T1000 (cell line): ENCODE data around the gene CDK13.
A peak's percentile ranks its signal among the peaks of the same experiment; 100 is the strongest.
"Not testable (repeated sequence)": the region's sequence is repeated elsewhere in the genome, so short reads cannot be mapped to it uniquely, and the experiment has no call there.

Source experiments
- DNase-seq: peaks from one replicate; lab custom pipeline; 2025; ENCODE audit warnings: mixed read lengths; lab: John Stamatoyannopoulos, UW

The CDK13 gene

DNA sequence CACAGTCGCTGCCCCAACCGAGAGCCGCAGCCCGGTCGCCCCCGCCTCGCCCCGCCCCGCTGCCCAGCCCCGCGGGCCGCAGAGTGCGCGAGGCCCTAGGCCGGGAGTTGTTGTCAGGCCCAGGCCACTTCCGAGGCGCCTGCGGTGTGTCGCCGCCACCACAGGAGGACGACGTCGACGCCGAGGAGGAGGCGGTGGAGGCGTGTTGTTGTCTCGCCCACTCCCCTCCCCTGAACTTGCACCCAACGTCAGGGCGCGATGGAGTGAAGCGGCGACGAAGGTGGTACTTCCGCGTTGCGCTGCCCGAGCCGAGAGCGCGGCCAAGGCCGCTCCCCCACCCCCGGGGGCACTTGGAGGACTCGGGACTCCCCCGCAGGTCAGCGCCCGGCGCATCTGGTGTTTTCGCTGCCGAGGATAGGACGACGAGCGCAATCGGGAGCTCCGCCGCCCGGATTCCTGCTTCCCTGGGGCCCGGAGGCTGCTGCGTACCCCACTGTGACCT, at the start of gene CDK13:
CDK13 (plus strand) TSS at position 286 of the 502 bp plus-strand sequence. CDS start 386 bp downstream, outside the sequence.
- peak; percentile 45 for DNase-seq

DNA sequence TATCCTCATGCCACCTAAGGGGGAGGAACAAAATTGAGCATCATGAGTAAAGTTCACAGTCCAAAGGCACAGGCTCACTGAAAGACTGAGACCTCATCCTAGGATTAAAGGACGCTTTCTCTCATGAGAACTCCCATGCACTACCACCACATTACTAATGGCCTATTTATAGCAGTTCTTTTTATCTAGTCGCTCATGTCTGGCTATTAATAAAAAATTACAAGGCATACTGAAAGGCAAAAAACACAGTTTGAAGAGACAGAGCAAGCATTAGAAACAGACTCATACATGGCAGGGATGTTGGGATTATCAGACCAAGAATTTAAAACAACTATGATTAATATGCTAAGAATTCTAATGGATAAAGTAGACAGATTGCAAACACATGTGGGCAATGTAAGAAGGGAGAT, 46.0 kb upstream of the CDK13 start:
- no peak for DNase-seq

DNA sequence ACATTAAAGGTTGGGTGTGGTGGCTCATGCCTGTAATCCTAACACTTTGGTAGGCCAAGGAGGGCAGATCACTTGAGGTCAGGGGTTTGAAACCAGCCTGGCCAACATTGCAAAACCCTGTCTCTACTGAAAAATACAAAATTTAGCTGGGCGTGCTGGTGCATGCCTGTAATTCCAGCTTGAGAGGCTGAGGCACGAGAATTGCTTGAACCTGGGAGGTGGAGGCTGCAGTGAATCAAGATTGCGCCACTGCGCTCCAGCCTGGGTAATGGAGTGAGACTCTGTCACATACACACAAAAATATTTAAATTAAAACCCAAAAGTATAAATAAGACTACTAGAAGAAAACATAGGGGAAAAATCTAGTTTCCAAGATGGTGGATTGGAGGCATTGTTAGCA, 41.9 kb upstream of the CDK13 start:
- DNase-seq = no peak

DNA sequence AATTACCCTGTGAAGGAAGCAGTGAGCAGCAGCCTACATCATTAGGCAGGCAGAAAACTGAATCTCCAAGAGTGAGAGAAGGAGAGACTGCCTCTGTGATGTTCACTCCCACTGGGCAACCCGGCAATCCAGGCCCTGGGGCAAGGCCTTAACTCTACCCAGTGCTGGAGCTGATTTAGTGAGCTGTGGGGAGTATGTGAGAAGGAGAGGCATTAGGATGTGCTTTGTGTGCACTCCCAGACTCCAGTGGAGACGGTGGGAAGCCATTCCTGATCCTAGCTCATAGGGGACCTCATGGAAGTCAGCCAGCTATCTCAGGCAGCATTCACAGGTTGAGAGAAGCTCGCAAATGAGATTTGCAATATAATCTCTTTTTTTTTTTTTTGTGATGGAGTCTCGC, 41.1 kb upstream of the CDK13 start:
- no peak for DNase-seq

DNA sequence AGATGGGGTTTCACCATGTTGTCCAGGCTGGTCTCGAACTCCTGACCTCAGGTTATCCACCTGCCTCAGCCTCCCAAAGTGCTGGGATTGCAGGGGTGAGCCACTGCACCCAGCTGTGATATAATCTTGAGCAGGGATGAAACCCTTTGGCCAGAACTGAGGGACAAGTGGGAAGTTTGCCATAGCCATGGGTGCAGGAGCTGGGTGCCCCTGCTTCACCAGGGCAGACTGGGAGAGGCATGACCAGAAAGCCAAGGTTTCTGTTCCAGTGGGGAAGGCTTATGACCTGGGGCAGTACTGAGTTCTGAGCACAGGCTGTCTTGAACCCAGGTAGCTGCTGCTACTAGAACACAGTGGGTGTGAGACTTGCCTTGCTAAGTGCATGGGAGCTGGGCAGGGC, 40.5 kb upstream of the CDK13 start:
- no peak for DNase-seq

DNA sequence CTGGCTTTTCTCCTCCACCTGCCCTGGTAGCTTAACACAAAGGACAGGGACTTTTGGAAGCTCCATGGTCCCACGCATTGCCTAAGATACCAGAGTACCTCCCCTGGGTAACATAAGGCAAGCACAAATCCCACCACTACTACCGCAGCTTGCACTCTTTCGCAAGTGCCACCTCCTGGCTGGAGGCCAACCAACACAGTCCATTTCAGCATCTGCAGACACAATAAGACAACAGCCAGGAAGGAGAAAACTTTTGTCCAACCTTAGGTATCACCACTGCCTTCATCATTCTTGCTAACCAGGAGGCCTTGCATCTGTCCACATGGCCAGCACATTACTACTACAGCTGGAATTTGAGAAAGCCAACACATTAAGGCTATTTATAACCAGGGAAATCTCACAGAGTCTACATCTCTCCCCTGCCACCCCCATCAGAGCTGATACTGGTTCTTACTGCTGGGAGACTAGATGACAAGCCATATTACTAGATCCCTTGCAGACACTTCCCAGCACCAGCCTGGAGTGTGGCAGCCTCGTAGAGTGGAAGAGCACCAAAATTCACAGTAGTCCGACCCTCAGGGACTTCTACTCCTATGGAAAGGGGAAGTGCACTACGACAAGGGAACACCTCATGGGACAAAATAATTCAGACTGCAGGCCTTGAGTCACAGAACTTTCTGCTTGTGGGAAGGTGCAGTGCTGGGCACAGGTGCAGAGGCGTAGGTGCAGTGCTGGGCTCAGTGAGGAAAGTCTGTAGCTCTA, 39.8 kb upstream of the CDK13 start:
- no peak for DNase-seq

DNA sequence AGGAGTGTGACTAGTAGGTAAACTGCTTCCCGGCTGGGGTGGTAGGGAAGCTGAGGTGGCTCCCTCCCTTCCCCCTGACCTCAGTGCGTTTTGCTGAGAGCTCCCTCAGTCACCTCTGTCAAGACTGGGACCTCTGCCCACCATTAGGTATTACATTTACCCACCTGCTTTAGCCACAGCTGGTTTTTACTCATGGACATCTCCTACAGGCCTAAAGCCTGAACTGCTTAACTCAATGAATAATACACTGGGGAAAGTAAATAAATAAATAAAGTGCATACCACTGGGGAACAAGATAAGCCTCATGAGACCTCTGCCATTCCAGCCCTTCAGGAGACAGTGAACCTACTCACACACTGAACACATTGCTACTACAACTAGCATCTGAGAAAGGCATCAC, 38.9 kb upstream of the CDK13 start:
- no peak for DNase-seq

DNA sequence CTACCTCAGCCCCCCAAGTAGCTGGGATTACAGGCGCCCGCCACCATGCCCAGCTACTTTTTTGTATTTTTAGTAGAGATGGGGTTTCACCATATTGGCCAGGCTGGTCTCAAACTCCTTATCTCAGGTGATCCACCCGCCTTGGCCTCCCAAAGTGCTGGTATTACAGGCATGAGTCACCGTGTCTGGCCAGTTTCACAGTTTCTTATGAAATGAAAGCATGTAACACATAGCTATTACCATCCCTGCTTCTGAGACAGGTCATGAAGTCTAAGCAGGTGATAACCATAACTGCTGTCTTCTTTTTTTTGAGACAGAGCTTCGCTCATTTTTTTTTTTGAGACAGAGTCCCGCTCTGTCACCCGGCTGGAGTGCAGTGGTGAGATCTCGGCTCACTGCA, 34.2 kb upstream of the CDK13 start:
- DNase-seq = not testable (repeated sequence)

DNA sequence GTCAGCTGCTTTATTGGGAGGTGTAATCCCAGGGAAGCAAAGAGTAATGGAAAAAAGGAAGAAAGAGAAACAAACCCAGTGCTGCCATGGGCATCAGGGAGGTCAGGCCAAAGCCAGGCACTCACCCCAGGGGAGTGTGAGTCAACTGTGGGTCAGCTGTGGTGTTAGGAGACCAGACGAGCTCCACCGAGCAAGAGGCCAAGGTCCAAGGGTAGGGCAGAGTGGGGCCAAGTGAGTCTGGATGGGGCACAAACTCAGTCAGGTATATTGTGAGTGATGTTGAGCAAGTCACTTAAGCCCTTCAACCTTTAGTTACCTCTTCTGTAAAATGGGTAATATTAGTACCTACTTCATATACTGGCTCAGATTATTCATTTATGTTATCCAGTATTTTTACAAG, 30.4 kb upstream of the CDK13 start:
- no peak for DNase-seq

DNA sequence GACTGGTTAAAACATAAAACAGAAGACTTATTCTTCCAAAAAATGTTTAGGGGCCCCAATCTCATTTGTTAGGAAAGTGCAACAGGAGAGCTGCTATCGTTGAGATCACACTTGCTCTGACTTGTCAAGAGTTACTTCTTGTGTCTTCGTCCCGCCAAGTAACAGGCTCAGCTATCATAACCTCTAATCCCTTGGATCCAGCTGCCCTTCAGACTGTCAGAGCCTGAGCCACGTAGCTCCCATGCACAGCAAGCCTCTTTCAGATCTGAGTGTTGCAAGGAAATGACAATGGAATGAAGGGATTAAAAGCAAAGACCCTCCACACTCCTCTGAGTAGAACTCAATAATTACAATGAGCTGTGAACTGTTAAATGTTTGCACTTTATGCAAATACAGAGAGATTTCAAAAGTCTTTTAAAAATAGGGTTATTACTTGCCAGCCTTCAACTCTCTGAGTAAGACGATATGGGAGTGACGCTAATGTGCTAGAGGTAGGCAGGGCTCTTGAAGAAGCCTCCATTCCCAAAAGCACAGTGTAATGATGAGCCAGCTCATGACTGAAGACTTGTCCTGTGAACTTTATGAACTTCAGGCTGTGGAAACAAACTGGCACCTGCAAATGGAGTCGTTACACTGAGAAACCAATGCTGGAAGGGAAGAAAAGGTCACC, 28.4 kb upstream of the CDK13 start:
- no peak for DNase-seq

DNA sequence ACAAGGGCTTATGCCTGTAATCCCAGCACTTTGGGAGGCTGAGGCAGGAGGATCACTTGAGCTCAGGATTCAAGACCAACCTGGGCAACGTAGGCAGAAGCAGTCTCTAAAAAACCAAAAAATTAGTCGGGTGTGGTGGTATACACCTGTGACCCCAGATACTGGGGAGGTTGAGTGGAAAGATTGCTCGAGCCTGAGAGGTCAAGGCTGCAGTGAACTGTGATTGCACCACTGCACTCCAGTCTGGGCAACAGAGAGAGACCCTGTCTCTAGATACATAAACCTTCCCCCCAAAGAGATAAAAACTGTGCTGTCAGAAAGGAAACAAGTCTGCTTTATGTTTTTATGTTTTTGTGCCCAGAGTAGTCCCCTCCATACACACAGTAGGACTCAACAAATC, 27.5 kb upstream of the CDK13 start:
- no peak for DNase-seq

DNA sequence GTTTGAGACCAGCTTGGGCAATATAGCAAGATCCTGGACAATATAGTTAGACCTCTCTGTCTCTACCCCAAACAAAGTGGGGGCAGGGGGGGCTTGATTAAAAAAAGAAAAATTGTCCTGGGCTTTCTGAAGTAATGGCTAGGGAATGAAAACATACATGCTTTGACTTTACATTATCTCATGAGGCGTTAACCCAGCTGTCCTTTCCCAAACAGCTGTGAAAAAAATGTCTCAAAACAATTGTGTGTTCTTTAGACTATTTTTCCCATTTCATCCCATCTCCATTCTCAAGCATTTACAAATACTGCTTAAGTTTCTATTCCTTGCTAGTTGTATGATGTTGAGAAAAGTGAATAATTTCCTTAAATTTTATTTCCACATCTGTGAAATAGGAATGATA, 27.0 kb upstream of the CDK13 start:
- no peak for DNase-seq

DNA sequence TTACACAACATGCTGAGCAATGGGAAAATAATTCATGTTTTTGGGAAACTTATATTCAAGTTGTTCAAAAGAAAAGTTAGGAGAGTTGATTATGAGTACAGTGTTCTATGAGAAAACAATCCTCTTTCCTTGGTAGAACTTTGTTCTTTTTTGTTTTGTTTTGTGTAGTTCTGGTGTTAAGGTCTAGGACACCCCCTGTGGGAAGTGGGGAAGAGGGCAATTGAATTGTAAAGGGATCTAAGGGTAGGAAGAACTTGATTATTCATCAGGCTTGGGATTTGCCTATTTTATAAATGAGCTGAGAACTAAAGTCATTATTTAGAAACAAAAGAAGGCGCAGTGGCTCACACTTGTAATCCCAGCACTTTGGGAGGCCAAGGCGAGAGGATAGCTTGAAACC, 25.9 kb upstream of the CDK13 start:
- no peak for DNase-seq

DNA sequence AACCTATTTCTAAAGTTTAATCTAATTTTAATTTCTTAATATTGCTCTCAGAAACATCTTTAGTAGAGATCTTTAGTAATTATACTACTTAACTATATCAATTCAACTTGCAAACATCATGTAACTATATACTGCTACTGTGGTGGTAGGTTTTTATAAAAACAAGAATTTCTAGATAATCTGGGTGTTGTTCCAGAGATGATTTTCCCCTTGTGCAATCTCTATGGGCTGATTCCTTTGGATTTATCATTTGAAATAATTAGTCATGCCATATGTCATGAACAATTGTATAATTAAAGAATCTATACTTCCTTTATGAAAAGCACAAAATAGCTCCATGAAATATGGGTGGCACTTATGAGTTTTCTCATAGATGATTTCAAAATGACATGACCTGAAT, 23.9 kb upstream of the CDK13 start:
- DNase-seq = no peak

DNA sequence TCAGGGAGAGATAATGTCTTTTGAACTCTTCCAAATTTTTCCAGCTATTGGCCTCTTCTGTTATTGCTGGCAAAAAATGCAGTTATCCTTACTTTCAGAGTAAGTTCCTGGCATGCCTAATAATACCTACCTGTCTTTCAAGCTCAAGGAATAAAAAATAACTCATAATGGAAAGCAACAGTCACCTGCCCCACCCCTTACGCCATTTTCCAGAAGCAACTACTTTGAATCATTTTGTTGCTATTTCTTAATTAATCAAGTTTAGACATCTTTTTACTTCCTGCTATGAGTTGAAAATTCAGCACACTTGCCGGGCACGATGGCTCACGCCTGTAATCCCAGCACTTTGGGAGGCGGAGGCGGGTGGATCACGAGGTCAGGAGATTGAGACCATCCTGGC, 23.0 kb upstream of the CDK13 start:
- DNase-seq = no peak

DNA sequence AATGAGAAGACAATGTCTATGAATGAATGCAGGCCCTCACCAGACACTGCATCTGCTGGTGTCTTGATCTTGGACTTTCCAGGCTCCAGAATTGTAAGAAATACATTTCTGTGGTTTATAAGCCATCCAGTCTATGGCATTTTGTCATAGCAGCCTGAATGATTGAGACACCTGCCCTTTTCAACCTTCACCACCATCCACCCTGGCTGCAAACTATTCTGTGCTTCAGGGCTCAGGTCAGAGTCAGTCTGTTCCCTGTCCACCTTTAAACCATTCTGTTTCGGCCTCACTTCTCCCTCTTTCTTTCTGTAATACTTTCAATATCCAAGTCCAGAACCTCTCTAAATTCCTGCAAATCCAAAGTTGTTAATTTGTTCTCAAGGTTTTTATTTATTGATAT, 15.9 kb upstream of the CDK13 start:
- no peak for DNase-seq

DNA sequence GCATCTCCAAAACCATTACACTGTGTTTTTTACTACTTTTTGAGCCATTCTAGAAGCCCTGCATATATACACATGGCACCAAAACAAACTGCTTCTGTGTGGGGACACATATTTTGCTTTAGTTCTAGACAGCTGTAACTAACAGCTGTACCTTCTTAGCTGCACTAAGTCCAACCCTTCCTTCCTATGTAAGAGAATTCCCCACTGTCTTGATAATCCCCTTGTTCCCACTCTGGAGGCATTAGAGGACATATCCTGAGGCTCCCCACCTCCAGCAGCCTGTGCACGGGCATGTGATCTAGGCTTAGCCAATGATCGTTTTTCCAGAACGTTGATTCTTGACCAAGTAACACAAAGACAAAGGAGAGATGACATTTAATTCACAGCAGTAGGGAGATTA, 13.3 kb upstream of the CDK13 start:
- DNase-seq = no peak

DNA sequence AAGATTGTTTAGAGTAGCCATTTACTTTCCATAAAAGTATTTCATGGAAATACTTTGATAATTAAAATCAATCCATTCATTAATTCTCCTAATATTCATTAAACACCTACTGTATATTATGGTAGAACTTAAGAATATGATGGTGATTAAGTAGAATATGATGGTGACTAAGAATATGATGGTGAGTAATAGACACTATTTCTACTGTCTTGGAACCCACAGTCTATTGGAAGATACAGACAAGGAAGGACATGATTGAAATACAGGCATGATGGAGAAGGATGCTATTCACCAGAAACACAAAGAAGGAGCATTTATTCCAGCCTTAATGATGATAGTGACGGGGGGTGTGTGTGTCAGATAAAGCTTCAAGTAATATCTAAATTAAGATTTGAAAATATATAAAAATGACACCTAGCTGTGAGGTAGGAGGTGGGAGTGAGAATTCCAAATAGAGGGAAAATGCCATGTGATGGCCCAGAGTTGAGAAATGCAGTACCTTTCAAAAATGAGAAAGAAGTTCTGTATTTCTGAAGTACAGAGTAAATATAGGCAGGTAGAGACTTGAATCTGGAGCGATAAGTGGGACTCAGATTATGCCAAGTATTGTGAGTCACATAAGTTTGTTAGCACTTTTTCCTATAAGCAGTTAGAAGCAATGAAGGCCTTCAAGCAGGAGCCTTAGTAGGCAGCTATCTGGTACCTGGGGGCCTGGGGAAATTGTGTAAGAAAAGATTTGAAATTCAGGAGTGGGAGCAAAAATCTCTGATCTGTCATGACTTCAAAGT, 12.5 kb upstream of the CDK13 start:
- no peak for DNase-seq

DNA sequence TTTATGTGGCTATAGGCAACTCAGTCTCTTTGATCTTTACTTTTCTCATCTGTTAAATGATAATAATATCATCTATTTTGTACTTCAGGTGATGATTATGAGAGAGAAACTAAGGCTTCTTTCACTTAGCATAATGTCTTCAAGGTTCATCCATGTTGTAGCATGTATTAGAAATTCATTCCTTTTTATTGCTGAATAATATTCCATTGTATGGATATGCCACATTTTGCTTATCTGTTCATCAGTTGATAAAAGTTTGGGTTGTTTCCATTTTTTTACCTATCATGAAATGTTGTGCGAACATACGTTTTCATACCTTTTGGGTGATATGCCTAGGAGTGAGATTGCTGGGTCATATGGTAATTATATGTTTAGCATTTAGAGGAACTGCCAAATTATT, 7.2 kb upstream of the CDK13 start:
- DNase-seq = no peak

DNA sequence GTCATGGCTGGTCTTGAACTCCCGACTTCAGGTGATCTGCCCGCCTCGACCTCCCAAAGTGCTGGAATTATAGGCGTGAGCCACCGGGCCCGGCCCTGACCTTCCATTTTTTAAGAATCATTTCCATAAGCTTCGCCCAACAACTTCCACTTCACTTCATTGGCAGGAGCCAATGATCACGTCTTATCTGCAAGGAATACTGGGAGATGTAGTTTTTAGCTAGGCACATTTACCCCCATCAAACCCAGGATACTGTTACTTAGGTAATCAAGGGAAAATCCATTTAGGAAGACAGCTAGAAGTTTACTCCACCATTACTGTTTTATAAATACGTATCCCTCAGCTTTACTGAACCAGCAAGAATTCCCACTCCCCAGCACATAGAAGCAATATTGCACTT, 3.4 kb upstream of the CDK13 start:
- no peak for DNase-seq

DNA sequence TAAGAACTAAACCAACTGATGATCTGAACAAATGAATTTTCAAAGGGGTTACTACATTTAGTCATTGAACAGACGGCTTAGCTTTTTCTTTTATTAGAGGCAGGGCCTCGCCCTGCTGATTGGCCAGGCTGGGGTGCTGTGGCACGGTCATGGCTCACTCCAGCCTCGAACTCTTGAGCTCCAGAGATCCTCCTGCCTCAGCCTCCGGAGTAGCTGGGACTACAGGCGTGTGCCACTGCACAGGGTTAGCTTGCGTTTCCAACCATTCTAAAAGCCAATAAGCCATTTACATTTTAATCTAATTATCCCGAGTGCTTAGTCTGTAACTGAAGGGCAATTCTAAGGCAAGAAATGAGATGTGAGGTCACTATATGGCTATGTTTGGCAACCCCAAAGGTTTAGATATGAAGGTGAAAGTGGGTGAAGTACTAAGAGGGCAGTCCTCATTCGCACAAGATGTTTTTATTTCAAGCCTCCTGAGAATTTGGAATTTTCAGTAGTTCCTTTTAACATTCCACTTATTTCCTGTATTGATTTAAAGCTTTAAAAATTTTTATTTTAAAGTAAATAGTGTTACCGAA, 1.6 kb upstream of the CDK13 start:
- no peak for DNase-seq
